Chondrocyte (in vitro differentiated cells): Measurements from ENCODE around the gene SERINC3. TPM values are rescaled to one million over a fixed set of nuclear protein-coding genes. Genes with fewer than 3 reads are reported as not detected.

Source experiments
- DNase-seq: peaks from one replicate; pipeline ENCODE4 v3.0.0; 2021; ENCODE audit warnings: mixed read lengths, low spot score
- H3K27ac Mint-ChIP-seq: one replicate; pipeline ENCODE4 v1.8.0; 2021; ENCODE audit warnings: mild to moderate bottlenecking, moderate library complexity, mixed read lengths; ENCODE audit not compliant: unreplicated experiment
- H3K27me3 Mint-ChIP-seq: 2 replicates; pipeline ENCODE4 v1.8.0; 2021; ENCODE audit warnings: low read depth, mixed read lengths
- H3K36me3 Mint-ChIP-seq: 2 replicates; pipeline ENCODE4 v1.8.0; 2021; ENCODE audit warnings: low read depth, mixed read lengths
- H3K4me1 Mint-ChIP-seq: 2 replicates; pipeline ENCODE4 v1.8.0; 2021; ENCODE audit warnings: low read depth, mild to moderate bottlenecking, mixed read lengths
- H3K4me3 Mint-ChIP-seq: one replicate; pipeline ENCODE4 v1.8.0; 2021; ENCODE audit warnings: mild to moderate bottlenecking, moderate library complexity, mixed read lengths; ENCODE audit not compliant: unreplicated experiment
- H3K9me3 Mint-ChIP-seq: 2 replicates; pipeline ENCODE4 v1.8.0; 2021; ENCODE audit warnings: low read depth, mixed read lengths
- total RNA-seq: library from RNA; stranded (reverse); gene quantifications from 3 replicates; pipeline ENCODE4 v1.2.1, GENCODE V29; 2021
- TF ChIP-seq, protein P1 (sequence below): fragments of 200-600 bp; sonication (generic); IDR thresholded peaks from 2 replicates; pipeline ENCODE4 v1.5.0; 2021; ENCODE audit warnings: antibody characterized with exemption, mild to moderate bottlenecking, moderate library complexity

SERINC3 gene
- total RNA-seq, 1 donor from 2014 or later, result 121 TPM

DNA sequence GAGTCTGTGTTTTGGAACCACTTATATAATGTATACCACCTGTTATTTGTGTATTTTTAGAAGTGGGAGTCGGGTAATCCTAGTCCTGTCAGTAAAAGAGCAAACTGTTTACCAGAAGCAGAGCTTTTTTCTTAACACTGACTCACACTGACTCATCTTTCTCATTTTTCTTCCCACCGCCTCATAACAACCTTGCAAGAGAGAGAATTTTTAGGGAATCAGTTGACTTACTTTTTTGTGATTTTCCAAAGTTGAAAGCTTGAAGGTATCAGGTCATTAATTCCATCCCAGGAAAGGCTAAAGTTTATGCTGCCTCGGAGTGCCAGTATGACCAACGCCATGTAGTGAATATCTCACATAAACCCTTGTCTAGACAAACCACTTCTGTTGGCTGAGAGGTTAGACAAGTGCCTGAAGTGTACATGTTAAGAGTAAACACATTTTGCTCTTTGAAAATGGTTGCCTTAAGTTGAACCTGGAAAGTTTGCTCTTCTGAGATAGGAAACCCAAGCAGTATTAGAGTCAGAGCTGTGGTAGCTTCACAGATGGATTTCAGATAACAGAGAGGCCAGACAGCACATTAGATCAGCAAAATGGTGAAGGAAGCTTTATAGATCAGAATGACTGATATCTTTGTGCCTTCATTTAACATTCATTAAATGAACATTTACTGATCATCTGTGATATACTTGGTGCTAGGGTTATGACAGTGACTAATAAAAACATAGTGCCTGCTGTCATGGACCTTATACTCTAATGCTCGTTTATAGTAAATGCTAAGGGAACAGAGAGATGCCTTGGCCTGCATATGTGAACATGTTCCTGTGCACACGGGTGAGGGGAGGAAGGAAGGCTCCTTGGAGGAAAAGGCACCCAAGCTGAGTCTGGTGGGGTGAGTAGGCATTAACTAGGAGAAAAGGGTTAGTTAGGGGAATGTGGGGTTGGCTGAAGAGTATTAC is 31.4 kb upstream of the SERINC3 start:
- no peaks in the 10 kb centered on the region for H3K9me3 Mint-ChIP-seq
- TF ChIP-seq, protein P1, sequence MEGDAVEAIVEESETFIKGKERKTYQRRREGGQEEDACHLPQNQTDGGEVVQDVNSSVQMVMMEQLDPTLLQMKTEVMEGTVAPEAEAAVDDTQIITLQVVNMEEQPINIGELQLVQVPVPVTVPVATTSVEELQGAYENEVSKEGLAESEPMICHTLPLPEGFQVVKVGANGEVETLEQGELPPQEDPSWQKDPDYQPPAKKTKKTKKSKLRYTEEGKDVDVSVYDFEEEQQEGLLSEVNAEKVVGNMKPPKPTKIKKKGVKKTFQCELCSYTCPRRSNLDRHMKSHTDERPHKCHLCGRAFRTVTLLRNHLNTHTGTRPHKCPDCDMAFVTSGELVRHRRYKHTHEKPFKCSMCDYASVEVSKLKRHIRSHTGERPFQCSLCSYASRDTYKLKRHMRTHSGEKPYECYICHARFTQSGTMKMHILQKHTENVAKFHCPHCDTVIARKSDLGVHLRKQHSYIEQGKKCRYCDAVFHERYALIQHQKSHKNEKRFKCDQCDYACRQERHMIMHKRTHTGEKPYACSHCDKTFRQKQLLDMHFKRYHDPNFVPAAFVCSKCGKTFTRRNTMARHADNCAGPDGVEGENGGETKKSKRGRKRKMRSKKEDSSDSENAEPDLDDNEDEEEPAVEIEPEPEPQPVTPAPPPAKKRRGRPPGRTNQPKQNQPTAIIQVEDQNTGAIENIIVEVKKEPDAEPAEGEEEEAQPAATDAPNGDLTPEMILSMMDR, result no peak
- no peaks in the 10 kb centered on the region for H3K27me3 Mint-ChIP-seq
- H3K4me1 Mint-ChIP-seq, result peaks cover 38% of the 10 kb centered on the region
- H3K36me3 Mint-ChIP-seq, result no peaks in the 10 kb centered on the region
- H3K4me3 Mint-ChIP-seq, result no peak overlapping the region
- H3K27ac Mint-ChIP-seq, result peak overlapping the region; percentile 71
- DNase-seq, result no peak

DNA sequence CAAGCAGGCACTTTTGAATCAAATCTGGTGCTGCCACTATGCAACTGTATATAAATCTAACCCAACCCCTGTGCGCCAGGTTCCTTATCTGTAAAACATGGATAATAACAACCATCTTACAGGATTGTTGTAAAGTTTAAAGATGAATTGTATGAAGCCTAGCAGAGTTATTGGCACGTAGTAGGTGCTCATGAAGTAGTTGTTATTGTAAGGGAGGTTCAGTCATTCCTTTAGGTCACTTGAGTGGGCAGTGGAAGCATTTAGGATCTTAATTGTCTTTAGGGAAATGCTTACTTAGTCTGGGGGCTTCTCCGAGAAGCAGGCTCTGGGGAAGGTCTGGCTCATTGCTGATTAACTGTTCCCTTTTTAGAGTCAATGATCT is 30.7 kb upstream of the SERINC3 start:
- TF ChIP-seq, protein P1, result no peak
- Mint-ChIP-seq H3K9me3 (no peaks in the 10 kb centered on the region), H3K27ac (peak overlapping the region; percentile 71), H3K36me3 (no peaks in the 10 kb centered on the region), H3K4me1 (peaks cover 45% of the 10 kb centered on the region), H3K27me3 (no peaks in the 10 kb centered on the region), H3K4me3 (no peak overlapping the region)
- no peak for DNase-seq

DNA sequence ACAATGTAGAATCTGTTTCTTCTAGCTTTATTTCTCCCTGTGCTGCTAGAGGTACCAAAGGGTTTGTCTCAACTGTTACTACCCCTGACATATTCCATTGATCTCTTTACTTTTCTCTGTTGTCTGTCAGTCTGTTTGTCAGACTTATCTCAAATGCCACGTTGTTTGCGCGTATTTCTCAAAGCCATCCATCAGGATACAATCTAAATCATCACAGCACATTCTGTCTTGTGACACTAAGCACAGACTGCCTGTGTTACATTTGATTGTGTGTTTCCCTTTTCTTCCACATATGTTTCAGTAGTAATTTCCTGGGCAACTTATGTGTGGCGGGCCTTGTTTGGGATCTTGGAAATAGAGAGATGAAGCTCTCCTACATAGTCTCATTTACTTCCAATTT is 30.2 kb upstream of the SERINC3 start:
- H3K9me3 Mint-ChIP-seq, result no peaks in the 10 kb centered on the region
- no peak overlapping the region for H3K27ac Mint-ChIP-seq
- peaks cover 50% of the 10 kb centered on the region for H3K4me1 Mint-ChIP-seq
- no peak overlapping the region for H3K4me3 Mint-ChIP-seq
- TF ChIP-seq, protein P1, result no peak
- H3K27me3 Mint-ChIP-seq, result no peaks in the 10 kb centered on the region
- no peak for DNase-seq
- no peaks in the 10 kb centered on the region for H3K36me3 Mint-ChIP-seq

DNA sequence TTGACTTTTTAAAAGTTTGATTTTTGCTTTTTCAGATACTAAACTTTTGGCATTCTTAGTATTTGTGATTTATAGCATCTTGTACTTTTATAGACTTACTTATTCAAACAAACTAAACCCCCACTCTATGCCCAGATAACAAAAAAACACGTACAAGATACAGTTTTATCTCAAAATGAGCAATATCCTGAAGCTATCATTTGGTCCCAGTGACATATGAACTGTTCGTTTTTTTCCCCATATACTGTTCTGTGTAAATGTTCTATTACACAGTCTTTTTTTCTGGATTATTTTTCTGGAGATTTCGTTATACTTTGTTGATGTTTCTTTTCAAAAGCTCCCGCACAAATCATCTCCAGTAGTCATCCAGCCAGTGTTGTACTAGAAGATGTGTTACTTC is 27.3 kb upstream of the SERINC3 start:
- H3K27me3 Mint-ChIP-seq, result no peaks in the 10 kb centered on the region
- peaks cover 49% of the 10 kb centered on the region for H3K4me1 Mint-ChIP-seq
- DNase-seq, result no peak
- H3K4me3 Mint-ChIP-seq, result no peak overlapping the region
- TF ChIP-seq, protein P1, result no peak
- no peaks in the 10 kb centered on the region for H3K9me3 Mint-ChIP-seq
- no peaks in the 10 kb centered on the region for H3K36me3 Mint-ChIP-seq
- peak overlapping the region; percentile 79 for H3K27ac Mint-ChIP-seq

DNA sequence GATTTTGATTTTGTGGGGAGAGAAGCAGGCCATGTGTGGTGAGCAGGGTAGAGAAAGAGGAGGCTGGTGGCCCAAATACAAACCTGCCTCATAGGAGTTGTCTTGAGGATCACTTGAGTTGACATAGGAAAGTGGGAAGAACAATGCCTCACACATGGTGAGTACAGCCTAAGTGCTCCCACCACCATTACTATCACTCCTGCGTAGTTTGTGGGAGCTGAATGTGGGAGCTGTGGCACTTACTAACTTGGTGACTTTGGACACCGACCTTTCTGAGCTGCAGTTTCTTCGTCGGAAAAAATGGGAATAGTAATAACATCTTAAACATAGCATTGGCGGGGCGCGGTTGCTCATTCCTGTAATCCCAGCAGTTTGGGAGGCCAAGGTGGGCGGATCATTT is 25.5 kb upstream of the SERINC3 start:
- no peak overlapping the region for H3K4me3 Mint-ChIP-seq
- H3K27ac Mint-ChIP-seq, result no peak overlapping the region
- TF ChIP-seq, protein P1, result no peak
- H3K9me3 Mint-ChIP-seq, result no peaks in the 10 kb centered on the region
- DNase-seq, result no peak
- H3K36me3 Mint-ChIP-seq, result no peaks in the 10 kb centered on the region
- peaks cover 34% of the 10 kb centered on the region for H3K4me1 Mint-ChIP-seq
- no peaks in the 10 kb centered on the region for H3K27me3 Mint-ChIP-seq
